ENCODE results near the gene POLR3H. TPM values are rescaled to one million over a fixed set of nuclear protein-coding genes. Genes with fewer than 3 reads are reported as not detected.

Gene POLR3H
- total RNA-seq, 2 donors from 2014 or later = 19.5 to 58.2 TPM

GRCh38 chr22:41534219-41534618 lies 10.1 kb downstream of the POLR3H start:
- ATAC-seq (replicated peaks) = no peak
- Mint-ChIP-seq H3K4me1 (no peaks in the 10 kb centered on the region), H3K9me3 (no peaks in the 10 kb centered on the region), H3K27ac (no peak overlapping the region), H3K36me3 (ENCODE audit: low read depth) (peaks cover 71% of the 10 kb centered on the region), H3K4me3 (no peak overlapping the region), H3K27me3 (no peaks in the 10 kb centered on the region)

- ATAC-seq (replicated peaks) = peak; percentile 88
- Mint-ChIP-seq H3K9me3 (no peaks in the 10 kb centered on the region), H3K27me3 (no peaks in the 10 kb centered on the region), H3K36me3 (ENCODE audit: low read depth) (peaks cover 72% of the 10 kb centered on the region), H3K27ac (no peak overlapping the region), H3K4me1 (no peaks in the 10 kb centered on the region), H3K4me3 (no peak overlapping the region)
Observed at GRCh38 chr22:41532908-41533825, 11.1 kb downstream of the POLR3H start.

- H3K27me3 Mint-ChIP-seq = no peaks in the 10 kb centered on the region
- H3K27ac Mint-ChIP-seq = no peak overlapping the region
- H3K36me3 Mint-ChIP-seq (ENCODE audit: low read depth) = peaks cover 72% of the 10 kb centered on the region
- no peaks in the 10 kb centered on the region for H3K4me1 Mint-ChIP-seq
- ATAC-seq (replicated peaks) = no peak
- no peaks in the 10 kb centered on the region for H3K9me3 Mint-ChIP-seq
- no peak overlapping the region for H3K4me3 Mint-ChIP-seq
Observed at GRCh38 chr22:41531715-41532477, 12.4 kb downstream of the POLR3H start.

GRCh38 chr22:41530890-41531714 lies 13.2 kb downstream of the POLR3H start:
- Mint-ChIP-seq H3K27ac (no peak overlapping the region), H3K36me3 (ENCODE audit: low read depth) (peaks cover 78% of the 10 kb centered on the region), H3K9me3 (no peaks in the 10 kb centered on the region), H3K27me3 (no peaks in the 10 kb centered on the region), H3K4me1 (no peaks in the 10 kb centered on the region), H3K4me3 (no peak overlapping the region)
- ATAC-seq (replicated peaks) = no peak

GRCh38 chr22:41528938-41529561 lies 15.2 kb downstream of the POLR3H start:
- Mint-ChIP-seq H3K27me3 (no peaks in the 10 kb centered on the region), H3K9me3 (no peaks in the 10 kb centered on the region), H3K4me1 (no peaks in the 10 kb centered on the region), H3K4me3 (no peak overlapping the region), H3K27ac (no peak overlapping the region), H3K36me3 (ENCODE audit: low read depth) (peaks cover 86% of the 10 kb centered on the region)
- no peak for ATAC-seq (replicated peaks)

- Mint-ChIP-seq H3K9me3 (no peaks in the 10 kb centered on the region), H3K27me3 (no peaks in the 10 kb centered on the region), H3K4me3 (no peak overlapping the region), H3K27ac (no peak overlapping the region), H3K4me1 (no peaks in the 10 kb centered on the region), H3K36me3 (ENCODE audit: low read depth) (peaks cover 83% of the 10 kb centered on the region)
- no peak for ATAC-seq (replicated peaks)
Observed at GRCh38 chr22:41528132-41528766, 16.0 kb downstream of the POLR3H start.

GRCh38 chr22:41526830-41527799 lies 17.2 kb downstream of the POLR3H start:
- peak; percentile 65 for ATAC-seq (replicated peaks)
- H3K27ac Mint-ChIP-seq = no peak overlapping the region
- no peak overlapping the region for H3K4me3 Mint-ChIP-seq
- no peaks in the 10 kb centered on the region for H3K27me3 Mint-ChIP-seq
- no peaks in the 10 kb centered on the region for H3K9me3 Mint-ChIP-seq
- peaks cover 84% of the 10 kb centered on the region for H3K36me3 Mint-ChIP-seq (ENCODE audit: low read depth)
- no peaks in the 10 kb centered on the region for H3K4me1 Mint-ChIP-seq

- peak overlapping the region; percentile 78 for H3K27ac Mint-ChIP-seq
- no peaks in the 10 kb centered on the region for H3K27me3 Mint-ChIP-seq
- no peaks in the 10 kb centered on the region for H3K9me3 Mint-ChIP-seq
- no peak overlapping the region for H3K4me3 Mint-ChIP-seq
- H3K4me1 Mint-ChIP-seq = no peaks in the 10 kb centered on the region
- H3K36me3 Mint-ChIP-seq (ENCODE audit: low read depth) = peaks cover 78% of the 10 kb centered on the region
- ATAC-seq (replicated peaks) = peak; percentile 9
Observed at GRCh38 chr22:41526226-41526829, 17.9 kb downstream of the POLR3H start.

GRCh38 chr22:41525450-41526225 lies 18.6 kb downstream of the POLR3H start:
- H3K4me1 Mint-ChIP-seq = no peaks in the 10 kb centered on the region
- H3K27ac Mint-ChIP-seq = peak overlapping the region; percentile 78
- H3K36me3 Mint-ChIP-seq (ENCODE audit: low read depth) = peaks cover 79% of the 10 kb centered on the region
- no peak overlapping the region for H3K4me3 Mint-ChIP-seq
- no peak for ATAC-seq (replicated peaks)
- no peaks in the 10 kb centered on the region for H3K9me3 Mint-ChIP-seq
- no peaks in the 10 kb centered on the region for H3K27me3 Mint-ChIP-seq

GRCh38 chr22:41524809-41525449 lies 19.3 kb downstream of the POLR3H start:
- Mint-ChIP-seq H3K4me1 (no peaks in the 10 kb centered on the region), H3K27me3 (no peaks in the 10 kb centered on the region), H3K9me3 (no peaks in the 10 kb centered on the region), H3K27ac (peak overlapping the region; percentile 54), H3K4me3 (no peak overlapping the region), H3K36me3 (ENCODE audit: low read depth) (peaks cover 73% of the 10 kb centered on the region)
- peak; percentile 73 for ATAC-seq (replicated peaks)

- peak overlapping the region; percentile 54 for H3K27ac Mint-ChIP-seq
- no peaks in the 10 kb centered on the region for H3K9me3 Mint-ChIP-seq
- H3K4me3 Mint-ChIP-seq = no peak overlapping the region
- no peaks in the 10 kb centered on the region for H3K4me1 Mint-ChIP-seq
- H3K27me3 Mint-ChIP-seq = no peaks in the 10 kb centered on the region
- peaks cover 71% of the 10 kb centered on the region for H3K36me3 Mint-ChIP-seq (ENCODE audit: low read depth)
- no peak for ATAC-seq (replicated peaks)
Observed at GRCh38 chr22:41524251-41524661, 20.0 kb downstream of the POLR3H start.
